Testis (tissue), 2 donors: Measurements from ENCODE around the gene PCDHGA12.

Experiments used
- CTCF ChIP-seq, 3 experiments: fragments of 450-650 bp in 2 of 3; fragments of 200-600 bp in 1 of 3; sonication (generic) in 1 of 3; IDR thresholded peaks; one replicate each; pipeline ENCODE4 v1.5.1; 2016 to 2019; ENCODE audit warnings: antibody characterized with exemption in 3 of 3, mild to moderate bottlenecking in 2 of 3, moderate library complexity in 1 of 3
- POLR2A ChIP-seq: fragments of 450-650 bp; IDR thresholded peaks from one replicate; pipeline ENCODE4 v1.6.1; 2017; ENCODE audit warnings: antibody characterized with exemption, mild to moderate bottlenecking, moderate library complexity

GRCh38 chr5:141382469-141383294 lies 47.6 kb upstream of the PCDHGA12 start, which contains the start of gene PCDHGA7:
- TF ChIP-seq POLR2A (no peak), CTCF (IDR thresholded peaks at IDR 0.05) (peak in 1 of 3 experiments; percentile 19)
